H54 (cell line): Measurements from ENCODE around the gene PSMF1.

ENCODE experiments used
- DNase-seq: peaks from one replicate; pipeline ENCODE4 v3.0.0; 2011; ENCODE audit warnings: low spot score, mixed read lengths; ENCODE audit not compliant: insufficient read length
- FAIRE-seq: peaks from 3 replicates; lab custom pipeline; 2011; peaks lifted over from hg19 to GRCh38; lab: Jason Lieb, UNC
- POLR2A ChIP-seq: IDR thresholded peaks from 2 replicates; pipeline ENCODE4 v1.6.1; 2011; ENCODE audit warnings: low read depth, mild to moderate bottlenecking, low read length

PSMF1 gene

DNA sequence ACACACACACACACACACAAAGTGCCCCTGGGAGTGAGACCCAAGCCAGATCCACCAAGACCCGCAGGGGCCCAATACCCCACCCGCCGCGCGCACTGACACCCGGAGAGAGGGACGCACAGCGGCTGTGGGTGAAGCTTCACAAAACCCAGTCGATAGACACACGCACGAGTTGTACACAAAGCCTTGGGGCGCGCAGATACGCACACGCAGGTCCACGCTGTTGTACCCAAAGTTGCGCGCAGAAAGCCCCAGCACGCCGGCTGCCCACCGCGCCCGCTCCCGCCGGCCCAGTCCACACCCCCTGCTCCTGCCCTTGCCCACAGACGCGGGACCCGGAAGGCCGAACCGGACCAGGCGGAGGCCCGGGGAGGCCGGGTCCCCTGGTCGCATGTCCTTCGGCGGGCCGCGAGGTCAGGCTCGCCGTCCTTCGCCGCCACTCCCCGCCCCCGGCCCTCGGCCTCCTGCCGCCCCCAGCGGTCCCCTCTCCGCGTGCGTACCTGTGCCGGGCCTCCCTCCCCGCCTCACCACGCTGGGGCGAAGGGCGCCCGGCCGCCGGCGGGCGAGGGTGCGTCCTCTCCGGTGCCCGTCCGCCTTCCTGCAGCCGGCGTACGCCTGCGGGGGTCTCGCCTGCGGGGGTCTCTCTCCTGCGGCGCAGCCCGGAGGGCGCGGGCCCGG, 66.4 kb downstream of the PSMF1 start, which contains the start of gene TMEM74B:
TSS of gene TMEM74B (minus strand) at position 344 of the 678 bp plus-strand sequence. CDS start 1,180 bp downstream, outside the sequence.
- no peak for DNase-seq
- no peak for TF ChIP-seq POLR2A
- no peak for FAIRE-seq

DNA sequence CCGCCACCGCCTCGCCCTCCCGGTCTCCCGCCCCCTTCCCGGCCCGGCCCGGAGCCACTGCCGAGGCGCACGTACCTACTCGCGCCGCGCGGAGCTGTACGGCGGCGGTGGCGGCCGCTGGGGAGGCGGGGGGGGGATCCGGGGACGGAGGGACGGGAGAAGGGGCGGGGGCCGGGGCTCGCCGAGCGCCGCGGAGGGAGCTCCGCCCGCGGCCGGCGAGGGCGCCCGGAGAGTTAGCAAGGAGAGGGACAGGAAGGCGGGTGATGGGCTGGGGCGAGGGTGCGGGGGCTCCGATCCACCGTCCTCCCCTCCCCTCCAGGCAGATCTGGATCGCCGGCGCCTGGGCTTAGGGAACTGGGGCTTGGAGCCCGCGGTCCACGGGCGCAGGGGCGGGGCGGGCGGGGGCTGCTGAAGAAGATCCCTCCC, 66.9 kb downstream of the PSMF1 start:
- FAIRE-seq (no peak), DNase-seq (peak; percentile 30)
- TF ChIP-seq POLR2A: no peak

DNA sequence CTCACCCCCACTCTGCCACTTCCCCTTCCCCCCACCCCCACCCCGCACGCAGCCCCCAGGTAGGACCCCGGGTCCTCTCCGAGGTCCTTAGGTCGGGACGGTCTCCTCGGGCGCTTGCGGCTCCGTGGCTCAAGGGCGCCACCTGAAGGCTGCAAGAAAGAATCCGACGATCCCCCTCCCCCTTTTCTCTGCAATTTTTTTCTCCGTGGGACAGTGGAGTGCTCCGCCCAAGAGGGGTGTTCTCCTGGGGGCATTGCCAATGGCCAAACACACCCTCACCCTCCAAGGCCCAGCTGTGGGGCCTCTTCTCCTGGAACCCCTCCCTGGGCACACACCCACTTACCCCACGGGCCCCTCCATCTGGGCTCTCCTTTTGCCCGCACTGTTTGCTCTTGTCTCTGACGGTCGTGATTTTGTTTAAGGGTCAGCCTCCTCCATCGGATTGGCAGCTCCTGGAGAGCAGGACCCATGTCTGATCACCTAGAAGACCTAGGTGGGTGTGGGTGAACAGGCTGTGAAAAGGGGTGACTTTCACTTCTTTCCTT, 67.5 kb downstream of the PSMF1 start:
- DNase-seq (peak; percentile 76), FAIRE-seq (no peak)
- no peak for TF ChIP-seq POLR2A

DNA sequence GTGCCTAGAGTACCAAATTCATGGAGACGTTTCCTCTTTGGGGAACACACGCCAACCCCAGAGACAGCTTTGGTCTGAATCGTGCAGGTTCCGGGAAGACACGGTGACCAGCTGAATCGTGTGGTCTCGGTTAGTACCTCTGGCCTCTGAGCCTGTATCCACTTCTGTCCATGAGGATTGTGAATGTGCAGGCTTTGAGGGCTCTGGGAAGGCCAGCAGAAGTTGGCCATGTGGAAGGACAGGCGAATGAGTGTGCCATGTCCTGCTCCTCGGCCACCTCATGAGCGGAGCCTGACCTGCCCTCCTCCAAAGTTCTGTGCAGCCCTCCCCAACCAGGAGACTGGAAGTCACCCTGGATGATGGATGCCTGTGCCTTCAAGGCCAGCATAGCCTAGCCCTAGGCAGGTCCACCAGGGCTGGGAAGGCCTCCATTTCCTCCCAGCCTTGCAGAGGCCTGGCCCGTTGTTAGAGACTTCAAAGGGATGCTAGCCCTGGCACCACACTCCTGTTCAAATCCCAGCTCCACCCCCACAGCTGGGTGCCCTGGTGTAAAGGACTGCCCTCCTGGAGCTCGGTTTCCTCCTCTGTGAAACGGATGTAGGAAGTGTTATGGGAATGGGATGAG, 68.1 kb downstream of the PSMF1 start:
- FAIRE-seq: no peak
- DNase-seq: no peak
- no peak for TF ChIP-seq POLR2A

DNA sequence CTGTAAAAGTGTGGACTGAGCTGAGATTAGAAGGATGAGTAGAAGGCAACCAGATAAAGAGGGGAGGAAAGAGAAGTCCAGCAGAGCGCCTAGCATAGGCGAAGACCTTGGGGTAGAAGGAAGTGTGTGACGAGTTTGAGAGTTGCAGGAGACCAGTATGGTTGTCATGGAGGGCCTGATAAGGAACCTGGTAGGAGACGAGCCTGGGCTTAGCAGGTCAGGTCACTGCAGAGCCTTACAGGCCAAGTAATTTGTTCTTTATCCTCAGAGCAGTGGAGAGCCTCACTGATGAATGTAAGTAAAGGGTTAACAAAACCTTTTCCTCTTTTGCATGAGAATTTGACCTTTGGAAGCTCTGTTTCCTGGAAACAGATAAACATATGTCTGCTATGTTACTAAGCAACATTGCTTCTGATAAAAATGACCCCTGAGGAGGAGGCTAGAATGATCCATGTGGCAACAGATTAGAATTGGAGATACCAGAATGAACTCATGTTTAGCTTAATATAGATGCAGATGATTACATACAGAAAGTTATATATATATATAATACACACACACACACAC, 69.3 kb downstream of the PSMF1 start:
- FAIRE-seq (no peak), DNase-seq (no peak)
- no peak for TF ChIP-seq POLR2A

DNA sequence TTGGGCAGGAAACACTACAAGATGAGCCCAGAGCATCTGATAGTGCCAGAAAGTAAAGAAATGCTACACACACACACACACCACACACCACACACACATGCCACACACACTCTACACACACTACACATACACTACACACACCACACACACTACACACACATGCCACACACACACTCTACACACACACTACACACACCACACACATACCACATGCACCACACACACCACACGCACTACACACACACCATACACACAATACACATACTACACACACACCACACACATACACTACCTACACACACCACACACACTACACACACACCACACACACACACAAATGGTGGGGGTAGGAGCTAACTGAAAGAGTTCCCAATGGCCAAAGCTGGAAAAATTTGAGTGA, 69.9 kb downstream of the PSMF1 start:
- no peak for TF ChIP-seq POLR2A
- DNase-seq (no peak), FAIRE-seq (no peak)

DNA sequence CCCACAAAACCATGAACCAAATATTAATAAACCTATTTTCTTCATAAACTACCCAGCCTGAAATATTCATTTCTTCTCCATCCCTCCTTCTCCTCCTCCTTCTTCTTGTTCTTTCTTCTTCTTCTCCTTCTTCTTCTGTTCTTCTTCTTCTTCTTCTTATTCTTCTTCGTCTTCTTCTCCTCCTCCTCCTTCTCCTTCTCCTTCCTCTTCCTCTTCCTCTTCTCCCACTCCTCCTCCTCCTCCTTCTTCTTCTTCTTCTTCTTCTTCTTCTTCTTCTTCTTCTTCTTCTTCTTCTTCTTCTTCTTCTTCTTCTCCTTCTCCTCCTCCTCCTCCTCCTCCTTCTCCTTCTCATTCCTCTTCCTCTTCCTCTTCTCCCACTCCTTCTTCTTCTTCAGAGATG, 71.4 kb downstream of the PSMF1 start:
- FAIRE-seq: no peak
- no peak for TF ChIP-seq POLR2A

DNA sequence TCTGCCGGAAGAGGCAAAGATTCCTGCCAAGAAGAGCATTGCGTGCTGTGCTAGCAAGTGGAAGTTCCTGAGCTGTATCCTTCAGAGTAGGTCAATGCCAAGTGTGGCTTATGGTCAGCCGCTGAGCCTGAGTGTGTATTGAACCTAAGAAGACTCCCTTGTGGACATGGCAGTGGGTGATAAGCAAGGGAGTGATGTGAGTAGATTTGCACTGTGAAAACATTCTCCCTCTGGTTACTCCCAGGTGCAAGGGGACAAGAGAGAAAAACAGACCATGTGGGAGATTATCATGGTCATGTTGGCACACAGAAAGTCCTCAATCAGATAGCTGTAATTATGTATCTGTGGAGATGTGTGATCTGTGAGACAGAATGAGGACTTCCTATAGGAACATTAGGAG, 72.4 kb downstream of the PSMF1 start:
- no peak for FAIRE-seq
- DNase-seq: no peak
- TF ChIP-seq POLR2A: no peak

More for the DNA sequence above, 71.4 kb downstream of the PSMF1 start:
- no peak for DNase-seq

DNA sequence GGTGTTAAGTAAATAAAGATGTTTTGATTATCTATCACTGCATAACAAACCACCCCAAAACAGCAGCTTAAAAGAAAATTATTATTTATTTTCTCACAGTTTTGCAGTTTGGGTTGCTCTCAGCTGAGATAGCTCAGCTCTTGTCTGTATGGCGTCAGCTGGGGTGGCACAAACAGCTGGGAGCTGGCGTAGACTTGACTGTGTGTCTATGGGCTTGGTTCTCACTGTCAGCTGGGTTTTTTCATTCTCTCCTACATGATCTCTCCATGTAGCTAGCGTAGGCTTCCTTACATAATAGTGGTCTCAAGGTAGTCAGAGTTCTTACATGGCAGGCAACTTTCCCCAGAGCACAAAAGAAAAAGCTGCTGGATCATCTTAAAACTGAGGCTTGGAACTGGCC, 72.9 kb downstream of the PSMF1 start:
- DNase-seq (no peak), FAIRE-seq (no peak)
- TF ChIP-seq POLR2A: no peak

DNA sequence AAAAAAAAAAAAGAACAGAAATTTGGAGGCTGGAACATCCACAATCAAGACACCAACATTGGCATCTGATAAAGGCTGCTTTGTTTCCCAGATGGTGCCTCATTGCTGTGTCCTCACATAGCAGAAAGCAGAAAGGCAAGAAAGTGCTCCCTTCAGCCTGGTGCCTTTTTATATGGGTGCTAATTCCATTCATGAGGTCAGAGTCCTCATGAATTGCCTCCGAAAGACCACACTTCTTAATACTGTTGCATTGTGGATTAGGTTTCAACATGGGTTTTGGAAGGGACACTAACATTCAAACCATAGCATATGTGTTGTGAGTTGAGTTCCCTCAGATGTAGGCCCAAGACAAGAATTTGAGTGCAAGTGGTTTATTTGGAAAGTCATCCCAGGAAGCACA, 76.8 kb downstream of the PSMF1 start:
- FAIRE-seq: no peak
- no peak for DNase-seq
- TF ChIP-seq POLR2A: no peak

DNA sequence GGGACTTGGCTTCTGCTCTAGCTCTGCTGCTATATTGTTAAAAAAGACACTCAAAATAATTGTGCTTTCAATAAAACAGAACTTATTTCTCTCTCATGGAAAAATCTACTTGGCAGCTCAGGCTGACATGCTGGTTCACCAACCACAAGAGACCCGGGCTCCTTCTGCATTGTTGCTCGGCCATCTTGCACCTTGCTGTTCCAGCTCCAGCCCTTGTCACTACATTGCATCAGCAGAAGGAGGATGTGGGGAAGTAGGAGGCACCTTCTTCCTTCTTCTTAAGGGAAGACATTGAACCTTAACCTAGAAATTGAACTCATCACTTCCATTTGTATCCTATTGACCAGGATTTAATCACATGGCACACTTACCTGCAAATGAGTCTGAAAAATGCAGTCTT, 78.2 kb downstream of the PSMF1 start:
- TF ChIP-seq POLR2A: no peak
- FAIRE-seq: no peak
- DNase-seq: no peak

DNA sequence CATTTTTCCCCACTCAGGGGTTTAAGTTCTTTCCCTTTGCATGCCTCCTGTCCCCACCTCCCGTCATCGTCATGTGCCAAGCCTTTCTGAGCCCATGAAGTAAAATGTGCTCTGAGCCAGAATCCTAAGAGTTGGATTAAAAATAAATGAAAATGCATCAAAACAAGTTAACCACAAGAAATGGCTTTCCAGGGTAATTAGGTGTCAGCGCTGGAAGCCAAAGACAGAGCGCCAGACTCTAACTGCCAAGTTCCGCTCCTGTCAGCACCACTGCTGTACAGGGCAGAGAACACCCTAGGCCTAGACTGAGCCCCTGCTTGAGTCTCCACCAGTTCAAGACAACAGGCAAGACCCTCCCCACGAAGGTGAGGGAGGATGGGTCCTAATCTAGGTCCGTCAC, 79.4 kb downstream of the PSMF1 start:
- FAIRE-seq (no peak), DNase-seq (no peak)
- no peak for TF ChIP-seq POLR2A

DNA sequence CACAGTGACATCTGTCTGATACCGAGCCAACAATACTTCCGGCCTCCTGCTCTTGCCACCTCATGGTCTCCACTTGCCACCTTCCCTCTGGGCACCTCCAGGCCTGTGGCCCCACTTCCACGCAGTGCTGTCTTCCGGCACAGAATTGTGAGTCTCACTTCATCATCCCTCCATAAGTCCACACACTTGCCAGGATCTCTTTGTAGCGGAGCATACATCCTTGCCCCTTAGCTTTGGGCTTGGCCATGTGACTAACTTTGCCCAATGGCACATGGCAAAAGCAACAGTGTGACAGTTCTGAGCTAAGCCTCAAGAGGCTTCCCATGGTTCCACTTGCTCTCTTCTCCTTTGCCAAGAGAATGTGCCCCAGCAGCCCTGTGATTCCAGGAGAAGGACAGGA, 80.3 kb downstream of the PSMF1 start:
- FAIRE-seq (no peak), DNase-seq (no peak)
- TF ChIP-seq POLR2A: no peak

DNA sequence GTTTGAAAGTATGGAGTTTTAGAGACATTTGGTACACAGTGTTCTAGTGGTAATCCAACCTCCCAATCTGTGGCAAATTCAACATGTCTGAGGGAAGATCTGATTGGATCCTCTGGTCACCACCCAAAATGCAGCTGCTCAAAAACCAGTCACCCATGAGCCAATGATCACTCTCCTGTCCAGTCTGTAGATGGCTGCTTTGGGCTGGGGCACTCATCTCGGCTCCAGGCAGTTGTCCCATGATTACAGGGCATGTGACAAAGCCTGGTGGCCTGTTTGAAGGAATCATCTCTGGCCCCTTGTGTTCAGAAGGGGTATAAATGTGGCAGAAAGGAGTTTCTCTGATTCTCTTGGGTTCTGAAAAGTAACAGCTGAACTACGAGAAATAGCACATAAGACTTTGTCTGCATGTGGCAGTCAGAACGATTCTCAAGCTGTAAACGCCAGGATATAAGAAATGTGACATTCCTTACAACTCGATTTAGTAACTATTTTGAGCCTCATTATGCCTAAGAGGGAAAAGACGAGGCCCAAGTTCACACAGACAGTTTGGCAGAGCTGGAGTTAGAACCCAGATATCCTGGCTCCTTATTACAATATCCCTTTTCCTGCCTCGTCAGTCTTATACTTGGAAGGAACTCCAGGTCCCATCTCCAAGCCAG, 80.9 kb downstream of the PSMF1 start:
- TF ChIP-seq POLR2A: no peak
- DNase-seq (no peak), FAIRE-seq (no peak)
